ENCODE measurements around the gene DGKI. TPM values are rescaled to one million over a fixed set of nuclear protein-coding genes. Genes with fewer than 3 reads are reported as not detected.
A peak's percentile ranks its signal among the peaks of the same experiment; 100 is the strongest.

DGKI gene
- total RNA-seq, 6 experiments from 2014 or later, result 1.2 to 2.2 (median 1.6) TPM

DNA sequence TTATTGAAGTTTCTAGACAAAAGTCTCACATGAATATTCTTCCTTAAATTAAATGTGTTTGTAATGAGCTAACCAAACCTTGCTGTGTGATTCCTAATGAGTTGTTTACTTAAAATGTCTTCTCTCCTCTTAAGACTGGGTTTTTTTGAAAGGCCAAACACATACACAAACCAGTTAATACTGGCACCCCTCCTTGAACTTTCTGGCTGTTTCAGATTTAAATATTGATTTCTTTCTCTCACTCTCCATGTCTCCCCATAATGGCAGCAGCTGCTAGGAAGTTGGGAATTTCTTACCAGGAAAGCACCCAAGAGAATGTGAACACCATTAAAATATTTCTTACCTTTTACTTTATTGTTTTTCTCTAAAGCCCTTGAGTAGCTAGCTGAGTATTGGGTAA, 491.8 kb downstream of the DGKI start:
- Mint-ChIP-seq H3K27ac (no peak overlapping the region), H3K4me3 (no peak overlapping the region), H3K4me1 (ENCODE audit: low read depth) (no peaks in the 10 kb centered on the region), H3K36me3 (ENCODE audit: low read depth) (peaks cover 2% of the 10 kb centered on the region), H3K9me3 (peaks cover 12% of the 10 kb centered on the region), H3K27me3 (ENCODE audit: insufficient read depth) (peaks cover 3% of the 10 kb centered on the region; the same call in 1 of the 2 replicates)
- TF ChIP-seq, protein P1, sequence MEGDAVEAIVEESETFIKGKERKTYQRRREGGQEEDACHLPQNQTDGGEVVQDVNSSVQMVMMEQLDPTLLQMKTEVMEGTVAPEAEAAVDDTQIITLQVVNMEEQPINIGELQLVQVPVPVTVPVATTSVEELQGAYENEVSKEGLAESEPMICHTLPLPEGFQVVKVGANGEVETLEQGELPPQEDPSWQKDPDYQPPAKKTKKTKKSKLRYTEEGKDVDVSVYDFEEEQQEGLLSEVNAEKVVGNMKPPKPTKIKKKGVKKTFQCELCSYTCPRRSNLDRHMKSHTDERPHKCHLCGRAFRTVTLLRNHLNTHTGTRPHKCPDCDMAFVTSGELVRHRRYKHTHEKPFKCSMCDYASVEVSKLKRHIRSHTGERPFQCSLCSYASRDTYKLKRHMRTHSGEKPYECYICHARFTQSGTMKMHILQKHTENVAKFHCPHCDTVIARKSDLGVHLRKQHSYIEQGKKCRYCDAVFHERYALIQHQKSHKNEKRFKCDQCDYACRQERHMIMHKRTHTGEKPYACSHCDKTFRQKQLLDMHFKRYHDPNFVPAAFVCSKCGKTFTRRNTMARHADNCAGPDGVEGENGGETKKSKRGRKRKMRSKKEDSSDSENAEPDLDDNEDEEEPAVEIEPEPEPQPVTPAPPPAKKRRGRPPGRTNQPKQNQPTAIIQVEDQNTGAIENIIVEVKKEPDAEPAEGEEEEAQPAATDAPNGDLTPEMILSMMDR (IDR thresholded peaks at IDR 0.05), result no peak
- no peak for DNase-seq

DNA sequence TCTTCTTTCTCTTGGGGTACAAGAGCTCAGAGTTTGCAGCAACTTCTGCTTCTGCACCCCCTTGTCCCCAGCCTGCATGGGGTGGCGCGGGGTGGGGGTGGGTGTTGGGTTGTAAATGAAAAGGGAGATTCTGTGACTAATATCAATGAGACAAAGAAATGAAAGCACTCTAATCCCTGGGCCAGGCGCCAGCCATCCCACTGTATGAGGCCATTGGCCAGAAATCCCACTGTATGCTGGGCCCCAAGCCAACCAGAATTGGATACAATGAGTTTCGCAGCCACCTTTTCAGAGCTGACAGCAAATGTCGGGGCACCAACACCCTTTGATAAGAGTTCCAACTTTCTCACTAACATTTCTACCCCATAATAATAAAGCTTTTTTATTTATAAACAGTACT, 492.4 kb downstream of the DGKI start:
- H3K36me3 Mint-ChIP-seq (ENCODE audit: low read depth), result no peaks in the 10 kb centered on the region
- no peak overlapping the region for H3K4me3 Mint-ChIP-seq
- TF ChIP-seq, protein P1 (IDR thresholded peaks at IDR 0.05), result no peak
- DNase-seq, result no peak
- no peaks in the 10 kb centered on the region for H3K4me1 Mint-ChIP-seq (ENCODE audit: low read depth)
- H3K9me3 Mint-ChIP-seq, result peaks cover 6% of the 10 kb centered on the region
- H3K27me3 Mint-ChIP-seq (ENCODE audit: insufficient read depth), result peaks cover 3% of the 10 kb centered on the region; the same call in 1 of the 2 replicates
- H3K27ac Mint-ChIP-seq, result no peak overlapping the region

DNA sequence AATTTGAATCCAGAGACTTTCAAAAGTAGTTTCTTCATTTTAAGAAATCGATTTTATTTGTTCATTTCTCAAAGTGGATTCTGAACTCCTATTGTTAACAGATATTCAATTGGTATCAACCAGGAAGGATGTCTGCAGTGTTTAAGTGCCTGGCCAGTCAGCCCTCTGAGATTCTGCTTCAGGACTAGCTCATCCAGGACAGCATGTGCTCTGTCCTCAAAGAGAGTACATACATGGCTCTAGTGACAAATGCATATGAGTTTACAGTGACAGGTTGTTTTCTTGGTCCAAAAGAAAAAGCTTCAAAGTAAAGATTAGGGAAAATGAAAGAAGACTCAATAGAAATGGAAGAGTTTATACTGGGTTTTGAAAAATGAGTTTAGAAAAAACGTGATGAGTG, 494.8 kb downstream of the DGKI start:
- Mint-ChIP-seq H3K9me3 (no peaks in the 10 kb centered on the region), H3K27ac (no peak overlapping the region), H3K4me3 (no peak overlapping the region), H3K36me3 (ENCODE audit: low read depth) (no peaks in the 10 kb centered on the region), H3K27me3 (ENCODE audit: insufficient read depth) (peaks cover 3% of the 10 kb centered on the region; the same call in 1 of the 2 replicates), H3K4me1 (ENCODE audit: low read depth) (no peaks in the 10 kb centered on the region)
- DNase-seq, result no peak
- TF ChIP-seq, protein P1 (IDR thresholded peaks at IDR 0.05), result no peak

DNA sequence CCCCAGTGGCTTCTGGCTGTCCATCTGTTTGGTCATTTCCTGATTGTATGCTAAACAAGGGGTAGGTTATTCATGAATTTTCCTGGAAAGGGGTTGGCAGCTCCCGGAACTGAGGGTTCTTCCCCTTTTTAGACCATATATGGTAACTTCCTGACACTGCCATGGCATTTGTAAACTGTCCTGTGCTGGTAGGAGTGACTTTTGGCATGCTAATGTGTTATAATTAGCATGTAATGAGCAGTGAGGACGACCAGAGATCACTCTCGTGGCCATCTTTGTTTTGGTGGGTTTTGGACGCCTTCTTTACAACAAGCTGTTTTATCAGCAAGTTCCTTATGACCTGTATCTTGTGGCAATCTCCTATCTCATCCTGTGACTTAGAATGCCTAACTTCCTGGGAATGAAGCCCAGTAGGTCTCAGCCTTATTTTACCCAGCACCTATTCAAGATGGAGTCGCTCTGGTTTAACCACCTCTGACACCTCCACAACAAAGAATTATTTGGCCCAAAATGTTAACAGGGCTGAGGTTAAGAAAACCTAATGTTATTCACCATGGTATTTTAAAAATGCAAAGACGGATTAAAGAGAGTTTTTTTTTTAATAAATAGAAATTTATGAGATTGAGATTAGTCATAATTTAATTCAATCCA, 500.9 kb downstream of the DGKI start:
- peaks cover 2% of the 10 kb centered on the region; the same call in 1 of the 2 replicates for H3K27me3 Mint-ChIP-seq (ENCODE audit: insufficient read depth)
- H3K4me1 Mint-ChIP-seq (ENCODE audit: low read depth), result peaks cover 23% of the 10 kb centered on the region
- H3K9me3 Mint-ChIP-seq, result no peaks in the 10 kb centered on the region
- H3K27ac Mint-ChIP-seq, result no peak overlapping the region
- no peak overlapping the region for H3K4me3 Mint-ChIP-seq
- DNase-seq, result no peak
- TF ChIP-seq, protein P1 (IDR thresholded peaks at IDR 0.05), result no peak
- H3K36me3 Mint-ChIP-seq (ENCODE audit: low read depth), result no peaks in the 10 kb centered on the region

DNA sequence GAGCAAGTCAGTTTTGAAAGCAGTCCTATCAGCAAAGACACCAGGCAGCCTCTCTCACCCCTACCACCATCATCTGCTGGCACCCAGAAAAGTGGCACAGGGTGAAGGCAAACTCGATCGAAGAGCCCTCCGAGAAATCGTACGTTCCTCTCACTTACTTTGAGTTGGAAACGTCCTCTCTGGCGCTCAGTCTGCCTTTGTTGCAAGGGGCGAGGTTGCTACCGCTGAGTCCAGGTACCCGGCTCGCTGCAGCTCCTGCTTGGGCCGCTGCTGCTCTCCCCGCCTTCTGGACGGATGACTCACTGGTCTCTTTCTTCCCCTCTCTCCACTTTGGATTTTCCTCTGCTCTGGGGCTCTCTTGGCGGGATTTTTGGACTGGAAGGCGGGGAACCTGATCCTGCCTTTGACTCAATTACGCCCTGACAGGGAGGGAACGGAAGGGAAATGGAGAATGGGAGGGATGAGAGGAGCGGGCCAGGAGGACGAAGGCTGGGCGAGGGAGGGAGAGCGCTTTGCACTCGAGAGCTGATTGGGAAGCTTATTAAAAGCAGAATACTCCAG, 503.4 kb downstream of the DGKI start, which contains the start of gene PTN:
Gene PTN, minus strand, starts transcription at position 453 of the 561 bp plus-strand sequence. CDS start 88,760 bp downstream, outside the sequence.
- no peaks in the 10 kb centered on the region for H3K9me3 Mint-ChIP-seq
- H3K27me3 Mint-ChIP-seq (ENCODE audit: insufficient read depth), result peaks cover 2% of the 10 kb centered on the region; the same call in 1 of the 2 replicates
- peaks cover 23% of the 10 kb centered on the region for H3K4me1 Mint-ChIP-seq (ENCODE audit: low read depth)
- peak within 1 kb of the TSS; percentile 88 for H3K4me3 Mint-ChIP-seq
- no peaks in the 10 kb centered on the region for H3K36me3 Mint-ChIP-seq (ENCODE audit: low read depth)
- no peak for DNase-seq
- H3K27ac Mint-ChIP-seq, result peak within 1 kb of the TSS; percentile 11; the same call in 1 of the 2 replicates
- TF ChIP-seq, protein P1 (IDR thresholded peaks at IDR 0.05), result no peak

All from HFFc6 (cell line).